GM23248 (cell line): ENCODE data around the gene ZFAND2B.

ENCODE experiments used
- EZH2 ChIP-seq: fragments of 200-600 bp; sonication (generic); IDR thresholded peaks from 2 replicates; pipeline ENCODE4 v1.6.1; 2018; ENCODE audit warnings: antibody characterized with exemption, mild to moderate bottlenecking; ENCODE audit not compliant: insufficient read depth, poor library complexity, severe bottlenecking
- EZH2phosphoT487 ChIP-seq: fragments of 200-600 bp; sonication (generic); IDR thresholded peaks from 2 replicates; pipeline ENCODE4 v1.6.1; 2018; ENCODE audit warnings: antibody characterized with exemption, moderate library complexity, mild to moderate bottlenecking, low read depth; ENCODE audit not compliant: insufficient read depth

GRCh38 chr2:219248845-219249202 is 42.2 kb downstream of the ZFAND2B start:
- no peak for TF ChIP-seq EZH2
- TF ChIP-seq EZH2phosphoT487, result no peak
